A673 (cell line): ENCODE results near the gene PALS1.

Experiments
- EZH2 ChIP-seq: fragments of 200-600 bp; sonication (generic); IDR thresholded peaks from 2 replicates; pipeline ENCODE4 v1.6.1; 2017; ENCODE audit warnings: borderline replicate concordance, low read depth, mild to moderate bottlenecking, mixed read lengths, antibody characterized with exemption, low read length; ENCODE audit not compliant: poor library complexity, severe bottlenecking
- TF ChIP-seq, protein P1 (sequence below): fragments of 300-800, 200-600 bp; sonication (generic); conservative IDR thresholded peaks from 2 replicates; pipeline ENCODE4 v1.5.1; 2017; ENCODE audit warnings: low read depth, mild to moderate bottlenecking, antibody characterized with exemption, low read length, moderate library complexity, mixed read lengths

DNA sequence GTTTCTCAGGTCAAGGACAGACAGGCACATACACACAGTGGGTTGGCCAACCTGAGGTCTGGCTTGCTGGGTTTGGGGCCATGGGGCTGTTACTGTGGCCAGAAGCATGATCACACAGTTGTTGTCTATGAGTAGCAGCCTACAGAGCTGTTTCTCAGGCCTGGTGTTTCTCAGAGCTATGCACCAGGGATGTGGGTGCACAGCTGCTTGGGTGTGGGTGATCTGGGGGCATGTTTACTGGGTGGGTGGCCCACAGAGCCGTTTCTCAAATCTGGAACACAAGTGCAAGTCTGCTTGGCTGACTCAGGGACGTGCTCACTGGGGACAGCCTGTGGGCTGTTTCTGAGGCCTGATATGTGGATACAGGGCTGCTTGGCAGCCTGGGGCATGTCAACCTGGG is 23.1 kb upstream of the PALS1 start:
- TF ChIP-seq, protein P1, sequence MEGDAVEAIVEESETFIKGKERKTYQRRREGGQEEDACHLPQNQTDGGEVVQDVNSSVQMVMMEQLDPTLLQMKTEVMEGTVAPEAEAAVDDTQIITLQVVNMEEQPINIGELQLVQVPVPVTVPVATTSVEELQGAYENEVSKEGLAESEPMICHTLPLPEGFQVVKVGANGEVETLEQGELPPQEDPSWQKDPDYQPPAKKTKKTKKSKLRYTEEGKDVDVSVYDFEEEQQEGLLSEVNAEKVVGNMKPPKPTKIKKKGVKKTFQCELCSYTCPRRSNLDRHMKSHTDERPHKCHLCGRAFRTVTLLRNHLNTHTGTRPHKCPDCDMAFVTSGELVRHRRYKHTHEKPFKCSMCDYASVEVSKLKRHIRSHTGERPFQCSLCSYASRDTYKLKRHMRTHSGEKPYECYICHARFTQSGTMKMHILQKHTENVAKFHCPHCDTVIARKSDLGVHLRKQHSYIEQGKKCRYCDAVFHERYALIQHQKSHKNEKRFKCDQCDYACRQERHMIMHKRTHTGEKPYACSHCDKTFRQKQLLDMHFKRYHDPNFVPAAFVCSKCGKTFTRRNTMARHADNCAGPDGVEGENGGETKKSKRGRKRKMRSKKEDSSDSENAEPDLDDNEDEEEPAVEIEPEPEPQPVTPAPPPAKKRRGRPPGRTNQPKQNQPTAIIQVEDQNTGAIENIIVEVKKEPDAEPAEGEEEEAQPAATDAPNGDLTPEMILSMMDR, result no peak
- no peak for TF ChIP-seq EZH2
